OCI-LY1 (cell line): ENCODE results near the gene TBCD.

Experiments used
- H2AFZ ChIP-seq: fragments of 200-600 bp; sonication (generic), shearing (Covaris generic); 2 replicates; pipeline ENCODE4 v1.6.0; 2014; ENCODE audit warnings: antibody characterized with exemption, mild to moderate bottlenecking, low read length
- H3F3A ChIP-seq: fragments of 200-600 bp; sonication (generic), shearing (Covaris generic); 2 replicates; pipeline ENCODE4 v1.6.0; 2014; ENCODE audit warnings: mild to moderate bottlenecking, antibody characterized with exemption, low read length, moderate library complexity; ENCODE audit not compliant: insufficient read depth
- H3K27ac ChIP-seq: fragments of 200-600 bp; sonication (generic); 2 replicates; pipeline ENCODE4 v1.5.1; 2014; ENCODE audit warnings: low read length, mixed run types, mild to moderate bottlenecking, low read depth; ENCODE audit not compliant: poor library complexity, severe bottlenecking
- H3K27me3 ChIP-seq: fragments of 200-600 bp; sonication (generic); 2 replicates; pipeline ENCODE4 v1.6.0; 2014; ENCODE audit warnings: antibody characterized with exemption, mild to moderate bottlenecking, low read length, moderate library complexity; ENCODE audit not compliant: insufficient read depth
- H3K36me3 ChIP-seq: fragments of 200-600 bp; sonication (generic); 2 replicates; pipeline ENCODE4 v1.6.1; 2014; ENCODE audit warnings: mild to moderate bottlenecking, antibody characterized with exemption, low read length, moderate library complexity, mixed read lengths; ENCODE audit not compliant: insufficient read depth
- H3K4me1 ChIP-seq: fragments of 200-600 bp; sonication (generic); 2 replicates; pipeline ENCODE4 v1.5.1; 2014; ENCODE audit warnings: mild to moderate bottlenecking, low read length, moderate library complexity; ENCODE audit not compliant: insufficient read depth, severe bottlenecking
- H3K4me2 ChIP-seq: fragments of 200-600 bp; sonication (generic), shearing (Covaris generic); 2 replicates; pipeline ENCODE4 v1.6.1; 2014; ENCODE audit warnings: low read length
- H3K4me3 ChIP-seq: fragments of 200-600 bp; sonication (generic); 2 replicates; pipeline ENCODE4 v1.5.1; 2014; ENCODE audit warnings: low read length, low read depth, mild to moderate bottlenecking, mixed read lengths; ENCODE audit not compliant: poor library complexity, severe bottlenecking
- H3K79me2 ChIP-seq: fragments of 200-600 bp; shearing (Covaris generic); 2 replicates; pipeline ENCODE4 v1.6.1; 2016; ENCODE audit warnings: mixed run types, low read length, mixed read lengths; ENCODE audit not compliant: insufficient read depth
- H3K9ac ChIP-seq: fragments of 200-600 bp; sonication (generic), shearing (Covaris generic); 2 replicates; pipeline ENCODE4 v1.6.1; 2014; ENCODE audit warnings: mild to moderate bottlenecking, low read length, mixed read lengths
- H3K9me2 ChIP-seq: fragments of 200-600 bp; sonication (generic), shearing (Covaris generic); 2 replicates; pipeline ENCODE4 v1.6.1; 2014; ENCODE audit warnings: low read depth, mild to moderate bottlenecking, low read length, mixed read lengths
- H3K9me3 ChIP-seq: fragments of 200-600 bp; shearing (Covaris generic); 2 replicates; pipeline ENCODE4 v1.6.1; 2014; ENCODE audit warnings: low read length, mixed read lengths
- H4K20me1 ChIP-seq: fragments of 200-600 bp; sonication (generic), shearing (Covaris generic); 2 replicates; pipeline ENCODE4 v1.6.0; 2016; ENCODE audit warnings: mild to moderate bottlenecking, low read length; ENCODE audit not compliant: insufficient read depth
- EZH2 ChIP-seq: fragments of 200-600 bp; sonication (generic), shearing (Covaris generic); IDR thresholded peaks from 2 replicates; pipeline ENCODE4 v1.8.0; 2017; ENCODE audit warnings: borderline replicate concordance, mixed run types, mild to moderate bottlenecking, antibody characterized with exemption, low read length, moderate library complexity, mixed read lengths
- TF ChIP-seq, protein P1 (sequence below): fragments of 200-600 bp; sonication (generic), shearing (Covaris generic); IDR thresholded peaks from 2 replicates; pipeline ENCODE4 v1.5.1; 2017; ENCODE audit warnings: mild to moderate bottlenecking, antibody characterized with exemption, low read length, moderate library complexity, mixed read lengths

Gene TBCD

DNA sequence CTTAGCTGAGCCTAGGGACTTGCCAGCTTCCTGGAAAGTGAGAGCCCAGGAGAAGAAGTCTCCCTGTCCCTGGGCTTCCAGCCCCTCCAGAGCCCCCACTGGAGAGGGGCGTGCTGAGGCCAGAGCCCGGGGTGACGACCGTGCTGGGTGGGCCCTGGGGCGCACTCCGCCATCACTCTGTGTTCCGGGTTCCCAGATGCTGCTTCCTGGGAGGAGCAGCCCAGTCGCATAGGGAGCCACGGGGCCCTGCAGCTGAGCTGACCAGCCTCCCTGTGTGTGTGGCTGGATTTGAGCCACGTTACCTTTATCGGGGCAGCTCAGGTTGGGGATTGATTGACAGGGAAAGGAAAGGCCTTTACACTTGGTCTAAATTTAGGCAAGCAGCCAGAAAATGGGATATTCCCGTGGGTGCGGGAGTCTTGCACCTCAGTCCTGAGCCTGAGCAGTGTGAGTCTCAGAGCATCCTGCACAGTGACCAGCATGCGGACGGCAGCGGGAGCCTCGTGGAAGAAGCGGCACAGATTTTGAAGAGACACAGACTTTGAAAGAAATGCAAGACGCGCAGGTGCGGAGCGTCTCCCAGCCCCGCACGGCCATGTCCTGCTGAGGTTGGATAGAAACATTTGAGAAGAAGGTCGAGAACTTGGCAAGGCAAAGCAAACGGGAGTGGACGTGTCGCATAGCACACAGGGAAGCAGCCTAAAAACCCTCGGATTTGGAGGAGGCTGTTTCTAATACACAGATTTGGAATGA, 139.2 kb downstream of the TBCD start:
- Histone ChIP-seq H3K4me1 (peaks cover 2% of the 10 kb centered on the region), H3K36me3 (peaks cover 19% of the 10 kb centered on the region), H3K9me3 (no peaks in the 10 kb centered on the region), H3K79me2 (no peaks in the 10 kb centered on the region), H4K20me1 (no peaks in the 10 kb centered on the region), H3K4me2 (no peak overlapping the region), H2AFZ (no peak overlapping the region), H3K27ac (no peak overlapping the region), H3K9me2 (no peaks in the 10 kb centered on the region), H3F3A (no peaks in the 10 kb centered on the region), H3K9ac (no peak overlapping the region), H3K4me3 (no peak overlapping the region), H3K27me3 (no peaks in the 10 kb centered on the region)
- TF ChIP-seq, protein P1, sequence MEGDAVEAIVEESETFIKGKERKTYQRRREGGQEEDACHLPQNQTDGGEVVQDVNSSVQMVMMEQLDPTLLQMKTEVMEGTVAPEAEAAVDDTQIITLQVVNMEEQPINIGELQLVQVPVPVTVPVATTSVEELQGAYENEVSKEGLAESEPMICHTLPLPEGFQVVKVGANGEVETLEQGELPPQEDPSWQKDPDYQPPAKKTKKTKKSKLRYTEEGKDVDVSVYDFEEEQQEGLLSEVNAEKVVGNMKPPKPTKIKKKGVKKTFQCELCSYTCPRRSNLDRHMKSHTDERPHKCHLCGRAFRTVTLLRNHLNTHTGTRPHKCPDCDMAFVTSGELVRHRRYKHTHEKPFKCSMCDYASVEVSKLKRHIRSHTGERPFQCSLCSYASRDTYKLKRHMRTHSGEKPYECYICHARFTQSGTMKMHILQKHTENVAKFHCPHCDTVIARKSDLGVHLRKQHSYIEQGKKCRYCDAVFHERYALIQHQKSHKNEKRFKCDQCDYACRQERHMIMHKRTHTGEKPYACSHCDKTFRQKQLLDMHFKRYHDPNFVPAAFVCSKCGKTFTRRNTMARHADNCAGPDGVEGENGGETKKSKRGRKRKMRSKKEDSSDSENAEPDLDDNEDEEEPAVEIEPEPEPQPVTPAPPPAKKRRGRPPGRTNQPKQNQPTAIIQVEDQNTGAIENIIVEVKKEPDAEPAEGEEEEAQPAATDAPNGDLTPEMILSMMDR = no peak
- no peak for TF ChIP-seq EZH2

DNA sequence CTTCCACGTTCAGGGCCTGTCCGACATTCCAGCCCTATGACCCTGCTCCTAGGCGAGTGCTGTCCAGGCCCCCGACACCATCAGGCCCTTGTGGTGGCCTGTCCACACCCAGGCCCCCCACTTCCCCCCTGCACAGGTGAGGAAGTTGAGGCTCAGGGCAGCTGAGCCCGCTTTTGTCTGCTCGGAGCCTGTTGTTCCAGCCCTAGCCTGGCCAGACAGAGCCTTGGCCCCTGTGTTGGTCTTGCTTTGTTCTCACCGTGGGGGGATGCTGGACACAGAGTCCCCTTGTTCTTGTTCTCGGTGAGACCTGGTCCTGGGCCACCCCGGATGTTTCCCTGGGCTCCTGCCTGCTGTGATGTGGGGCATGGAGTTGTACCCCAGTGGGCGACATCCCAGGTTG, 140.0 kb downstream of the TBCD start:
- Histone ChIP-seq H3K4me2 (no peak overlapping the region), H3K9me2 (no peaks in the 10 kb centered on the region), H3K27ac (no peak overlapping the region), H3K4me1 (no peaks in the 10 kb centered on the region), H2AFZ (no peak overlapping the region), H3K4me3 (no peak overlapping the region), H3K27me3 (no peaks in the 10 kb centered on the region), H3F3A (no peaks in the 10 kb centered on the region), H3K9ac (no peak overlapping the region), H4K20me1 (no peaks in the 10 kb centered on the region), H3K36me3 (peaks cover 17% of the 10 kb centered on the region), H3K9me3 (no peaks in the 10 kb centered on the region), H3K79me2 (no peaks in the 10 kb centered on the region)
- no peak for TF ChIP-seq EZH2
- TF ChIP-seq, protein P1 = no peak

DNA sequence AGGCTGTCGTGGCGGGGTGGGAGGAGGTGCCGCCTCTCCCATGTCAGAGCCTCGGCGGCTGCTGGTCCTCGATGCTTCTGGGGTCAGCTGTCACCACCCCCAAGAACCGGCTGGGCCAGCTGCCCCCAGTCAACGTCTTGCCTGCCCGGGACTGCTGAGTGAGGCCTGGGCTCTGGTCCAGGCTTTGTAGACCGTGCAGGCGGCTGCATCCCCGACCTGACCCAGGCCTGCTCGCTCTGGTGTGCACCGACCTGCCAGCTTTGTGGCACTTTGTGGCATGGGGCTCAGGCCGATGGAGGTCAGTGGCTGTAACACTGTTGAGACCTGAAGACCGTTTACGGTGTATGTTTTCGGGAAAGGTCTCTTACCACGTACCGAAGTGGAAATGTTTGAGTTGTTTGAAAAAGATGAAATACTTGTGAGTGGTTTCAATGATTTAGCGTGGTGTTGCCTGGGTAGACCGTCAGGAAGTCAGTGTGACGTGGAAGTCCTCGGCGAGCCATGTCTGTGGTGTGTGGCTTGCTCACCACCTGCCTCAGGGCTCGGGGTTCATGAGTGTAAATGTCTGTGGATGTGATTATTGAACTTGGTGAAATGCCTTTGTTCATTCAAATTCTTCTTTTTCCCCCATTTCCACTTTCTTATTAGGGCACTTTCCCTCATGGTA, 141.2 kb downstream of the TBCD start:
- H3K27ac ChIP-seq = no peak overlapping the region

More for the DNA sequence above, 141.2 kb downstream of the TBCD start:
- TF ChIP-seq, protein P1 = no peak
- no peak for TF ChIP-seq EZH2
- Histone ChIP-seq H3F3A (no peaks in the 10 kb centered on the region), H3K4me1 (no peaks in the 10 kb centered on the region), H2AFZ (no peak overlapping the region), H4K20me1 (no peaks in the 10 kb centered on the region), H3K4me3 (no peak overlapping the region), H3K27me3 (no peaks in the 10 kb centered on the region), H3K36me3 (peaks cover 12% of the 10 kb centered on the region; the same call in 1 of the 2 replicates), H3K9ac (no peak overlapping the region), H3K9me2 (no peaks in the 10 kb centered on the region), H3K9me3 (no peaks in the 10 kb centered on the region), H3K79me2 (no peaks in the 10 kb centered on the region), H3K4me2 (no peak overlapping the region)
